Activated T-helper 1 cell treated with anti-CD3 and anti-CD28 coated beads, Interleukin-12 subunit alpha, Interleukin-12 subunit beta, Interleukin-2, Interleukin-4 antibody, amounts not matched to agents 30 ng/mL and 10 ng/mL and 1 ng/mL, durations not matched to agents 14 hours and 24 hours and 36 hours (primary cell): ENCODE data around the gene HCFC1R1. TPM values are rescaled to one million over a fixed set of nuclear protein-coding genes. Genes with fewer than 3 reads are reported as not detected.
A peak's percentile ranks its signal among the peaks of the same experiment; 100 is the strongest.

Experiments
- DNase-seq: peaks from one replicate; pipeline ENCODE4 v3.0.0; 2021; ENCODE audit warnings: low spot score
- H3K27ac Mint-ChIP-seq: one replicate; pipeline ENCODE4 v1.8.0; 2021; ENCODE audit warnings: mild to moderate bottlenecking, mixed read lengths
- H3K27me3 Mint-ChIP-seq: one replicate; pipeline ENCODE4 v1.8.0; 2022; ENCODE audit warnings: mild to moderate bottlenecking, moderate library complexity, mixed read lengths; ENCODE audit not compliant: insufficient read depth
- H3K36me3 Mint-ChIP-seq: one replicate; pipeline ENCODE4 v1.8.0; 2021; ENCODE audit warnings: low read depth, mixed read lengths
- H3K4me1 Mint-ChIP-seq: one replicate; pipeline ENCODE4 v1.8.0; 2021; ENCODE audit warnings: low read depth, mixed read lengths
- H3K4me3 Mint-ChIP-seq: one replicate; pipeline ENCODE4 v1.8.0; 2021; ENCODE audit warnings: mild to moderate bottlenecking, moderate library complexity, mixed read lengths
- H3K9me3 Mint-ChIP-seq: one replicate; pipeline ENCODE4 v1.8.0; 2021; ENCODE audit warnings: mixed read lengths
- intact Hi-C: fragments of 100-400 bp; cut with micrococcal nuclease; formaldehyde crosslinking; loops from one replicate; pipeline ENCODE4 v1.15.1; 2024
- total RNA-seq: library from RNA; stranded (reverse); gene quantifications from 2 replicates; pipeline ENCODE4 v1.2.3, GENCODE V29; 2022

The HCFC1R1 gene
- total RNA-seq, 1 donor from 2014 or later, result 30.0 TPM

DNA sequence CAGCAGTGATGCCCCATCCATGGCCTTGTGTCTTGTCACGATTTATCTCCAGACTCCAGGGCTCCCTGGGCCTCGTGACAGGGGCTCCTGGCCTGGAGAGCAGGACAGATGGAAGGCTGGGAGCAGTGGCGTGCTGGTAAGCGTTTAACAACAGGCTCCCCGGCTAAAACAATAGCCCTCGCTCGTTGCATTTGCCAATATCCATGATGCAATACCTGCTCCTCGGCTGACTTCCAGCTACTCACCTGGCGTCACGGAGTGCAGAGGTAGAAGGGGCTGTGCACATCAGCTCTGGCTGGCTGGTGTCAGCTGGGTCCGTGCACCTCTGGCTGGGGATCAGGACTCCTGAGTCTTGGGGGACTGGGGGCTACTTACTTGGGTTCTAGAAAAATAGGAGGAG lies 14.5 kb upstream of the HCFC1R1 start:
- Mint-ChIP-seq H3K9me3 (no peaks in the 10 kb centered on the region), H3K27ac (no peak overlapping the region), H3K4me1 (peaks cover 6% of the 10 kb centered on the region), H3K27me3 (peaks cover 65% of the 10 kb centered on the region), H3K4me3 (no peak overlapping the region), H3K36me3 (peaks cover 2% of the 10 kb centered on the region)
- intact Hi-C loops, result no loop called here
- no peak for DNase-seq

DNA sequence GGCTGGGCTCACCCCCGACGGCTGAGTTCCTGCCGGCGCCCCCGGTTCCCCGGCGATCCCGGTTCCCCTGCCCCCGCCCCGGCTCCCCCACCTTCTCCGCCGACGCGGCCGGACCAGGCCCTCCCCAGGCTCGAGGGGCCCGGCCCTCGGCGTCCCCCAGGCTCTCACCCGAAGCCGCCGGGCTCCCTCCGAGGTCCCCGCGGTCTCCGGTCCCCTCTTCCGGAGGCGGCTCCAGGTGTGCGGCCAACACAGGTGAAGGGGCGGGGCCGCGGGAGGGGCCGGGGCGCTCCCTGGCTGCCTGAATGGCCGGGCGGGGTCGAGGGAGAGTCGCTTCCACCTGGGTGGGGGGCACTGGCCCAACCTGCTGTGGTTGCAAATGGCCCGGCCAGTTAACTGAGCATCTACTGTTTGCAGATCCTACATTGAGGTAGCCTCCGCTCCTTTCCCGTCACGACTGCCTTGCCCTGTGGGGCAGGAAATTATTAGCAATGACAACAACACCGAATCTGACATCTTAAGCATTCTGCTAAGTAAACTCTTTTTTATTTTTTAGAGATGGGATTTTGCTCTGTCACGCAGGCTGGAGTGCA lies 13.1 kb upstream of the HCFC1R1 start, which contains the start of gene BICDL2:
Gene BICDL2 (minus strand): TSS at position 219 of the 590 bp plus-strand sequence. CDS start 1,448 bp downstream, outside the sequence.
- no peaks in the 10 kb centered on the region for H3K9me3 Mint-ChIP-seq
- no peak for DNase-seq
- H3K4me1 Mint-ChIP-seq, result peaks cover 16% of the 10 kb centered on the region
- no peak within 1 kb of the TSS for H3K4me3 Mint-ChIP-seq
- H3K27ac Mint-ChIP-seq, result no peak within 1 kb of the TSS
- intact Hi-C loops, result no loop called here
- peaks cover 2% of the 10 kb centered on the region for H3K36me3 Mint-ChIP-seq
- H3K27me3 Mint-ChIP-seq, result peaks cover 77% of the 10 kb centered on the region

DNA sequence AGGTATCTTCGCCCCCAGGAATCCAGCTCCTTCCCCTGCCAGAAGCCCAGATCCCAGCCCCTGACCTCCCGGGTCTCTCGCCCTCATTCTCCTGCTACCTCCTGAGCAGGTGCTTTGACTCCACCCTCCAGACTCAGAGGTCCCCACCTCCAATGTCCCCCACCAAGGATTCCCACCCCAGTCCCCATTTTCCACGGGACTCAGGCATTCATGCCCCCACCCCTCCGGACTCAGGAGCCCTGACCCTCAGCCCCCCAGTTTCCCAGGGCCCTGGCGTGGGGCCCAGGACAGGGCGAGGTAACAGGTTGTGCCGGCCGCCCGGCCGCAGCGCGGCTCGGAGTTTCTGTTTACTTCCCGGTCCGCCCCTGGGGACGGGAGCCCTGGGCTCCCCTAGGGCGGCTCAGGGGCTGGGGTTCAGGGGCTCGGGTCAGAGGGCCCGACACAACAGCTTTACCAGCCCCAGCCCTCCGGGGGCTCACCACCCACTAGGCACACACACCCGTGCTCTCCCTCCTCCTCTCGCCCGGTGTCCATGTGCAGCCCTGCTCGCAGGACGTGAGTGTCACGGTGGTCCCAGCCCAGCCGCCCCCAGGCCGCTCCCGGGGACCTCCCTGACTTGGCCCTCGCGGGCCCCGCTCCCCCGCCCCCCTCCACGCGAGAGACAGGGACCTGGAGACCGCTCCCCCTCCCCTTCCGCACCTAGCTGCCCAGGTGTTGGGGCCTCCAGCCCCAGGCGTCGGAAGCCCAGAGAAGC lies 12.4 kb upstream of the HCFC1R1 start:
- DNase-seq, result no peak
- Mint-ChIP-seq H3K9me3 (no peaks in the 10 kb centered on the region), H3K27me3 (peaks cover 80% of the 10 kb centered on the region), H3K4me3 (no peak overlapping the region), H3K36me3 (peaks cover 3% of the 10 kb centered on the region), H3K4me1 (peaks cover 16% of the 10 kb centered on the region), H3K27ac (no peak overlapping the region)
- intact Hi-C loops, result no loop called here

DNA sequence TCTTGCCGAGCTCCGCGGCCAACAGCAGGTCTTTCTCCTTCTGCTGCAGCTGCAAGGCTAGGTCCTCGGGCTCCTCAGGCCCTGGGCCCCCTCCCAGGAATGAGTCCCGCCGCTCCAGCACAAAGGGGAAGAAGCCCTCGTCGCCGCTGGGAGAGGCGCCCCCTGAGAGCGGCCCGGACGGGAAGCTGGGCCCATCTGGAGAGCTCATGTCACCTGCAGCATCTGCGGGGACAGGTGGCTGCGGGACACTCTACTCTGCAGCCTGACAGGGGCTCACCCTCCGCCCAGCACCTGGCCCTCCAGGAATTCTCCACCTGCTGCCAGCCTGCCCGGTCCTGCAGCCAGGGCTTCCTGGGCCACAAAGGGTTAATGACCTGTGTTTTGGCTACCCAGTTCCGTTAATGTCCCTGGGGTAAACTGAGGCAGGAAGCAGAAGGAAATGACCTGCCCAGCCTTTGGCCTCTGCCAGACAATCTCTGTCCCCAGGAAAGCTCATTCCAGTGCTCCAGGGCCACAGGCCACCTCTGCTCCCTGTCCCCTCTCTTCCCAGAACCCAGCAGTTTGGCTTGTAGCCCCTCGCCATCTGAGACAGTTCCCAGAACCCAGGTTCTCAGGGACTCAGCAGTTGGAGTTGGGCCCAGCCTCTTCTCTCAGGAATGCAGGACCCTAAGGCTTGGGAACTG lies 11.7 kb upstream of the HCFC1R1 start:
- Mint-ChIP-seq H3K27me3 (peaks cover 79% of the 10 kb centered on the region), H3K4me1 (peaks cover 16% of the 10 kb centered on the region), H3K36me3 (peaks cover 3% of the 10 kb centered on the region), H3K4me3 (no peak overlapping the region), H3K9me3 (no peaks in the 10 kb centered on the region), H3K27ac (peak overlapping the region; percentile 31)
- DNase-seq, result no peak
- intact Hi-C loops, result no loop called here

DNA sequence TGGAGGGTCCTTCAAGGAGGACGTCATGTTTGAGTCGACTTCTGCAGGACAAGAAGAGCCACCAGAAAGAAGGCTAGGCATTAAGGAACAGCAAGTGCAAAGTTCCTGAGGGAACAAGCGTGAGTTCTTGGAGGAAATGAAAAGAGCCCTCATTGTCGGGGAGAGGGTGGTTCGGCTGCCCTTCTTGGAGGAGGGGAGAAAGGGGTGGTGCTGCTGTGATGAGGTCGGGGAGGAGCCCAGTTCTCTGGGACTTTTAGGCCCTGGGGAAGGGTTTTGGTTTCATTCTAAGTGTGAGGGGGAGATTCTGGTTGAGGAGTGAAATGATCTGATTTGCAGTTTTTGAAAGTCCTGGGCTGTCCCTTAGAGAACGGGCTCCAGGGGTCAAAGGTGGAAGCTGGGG lies 8.9 kb upstream of the HCFC1R1 start:
- intact Hi-C loops, result no loop called here
- H3K9me3 Mint-ChIP-seq, result no peaks in the 10 kb centered on the region
- no peak overlapping the region for H3K27ac Mint-ChIP-seq
- no peak overlapping the region for H3K4me3 Mint-ChIP-seq
- H3K36me3 Mint-ChIP-seq, result peaks cover 3% of the 10 kb centered on the region
- peaks cover 30% of the 10 kb centered on the region for H3K4me1 Mint-ChIP-seq
- no peak for DNase-seq
- peaks cover 58% of the 10 kb centered on the region for H3K27me3 Mint-ChIP-seq

DNA sequence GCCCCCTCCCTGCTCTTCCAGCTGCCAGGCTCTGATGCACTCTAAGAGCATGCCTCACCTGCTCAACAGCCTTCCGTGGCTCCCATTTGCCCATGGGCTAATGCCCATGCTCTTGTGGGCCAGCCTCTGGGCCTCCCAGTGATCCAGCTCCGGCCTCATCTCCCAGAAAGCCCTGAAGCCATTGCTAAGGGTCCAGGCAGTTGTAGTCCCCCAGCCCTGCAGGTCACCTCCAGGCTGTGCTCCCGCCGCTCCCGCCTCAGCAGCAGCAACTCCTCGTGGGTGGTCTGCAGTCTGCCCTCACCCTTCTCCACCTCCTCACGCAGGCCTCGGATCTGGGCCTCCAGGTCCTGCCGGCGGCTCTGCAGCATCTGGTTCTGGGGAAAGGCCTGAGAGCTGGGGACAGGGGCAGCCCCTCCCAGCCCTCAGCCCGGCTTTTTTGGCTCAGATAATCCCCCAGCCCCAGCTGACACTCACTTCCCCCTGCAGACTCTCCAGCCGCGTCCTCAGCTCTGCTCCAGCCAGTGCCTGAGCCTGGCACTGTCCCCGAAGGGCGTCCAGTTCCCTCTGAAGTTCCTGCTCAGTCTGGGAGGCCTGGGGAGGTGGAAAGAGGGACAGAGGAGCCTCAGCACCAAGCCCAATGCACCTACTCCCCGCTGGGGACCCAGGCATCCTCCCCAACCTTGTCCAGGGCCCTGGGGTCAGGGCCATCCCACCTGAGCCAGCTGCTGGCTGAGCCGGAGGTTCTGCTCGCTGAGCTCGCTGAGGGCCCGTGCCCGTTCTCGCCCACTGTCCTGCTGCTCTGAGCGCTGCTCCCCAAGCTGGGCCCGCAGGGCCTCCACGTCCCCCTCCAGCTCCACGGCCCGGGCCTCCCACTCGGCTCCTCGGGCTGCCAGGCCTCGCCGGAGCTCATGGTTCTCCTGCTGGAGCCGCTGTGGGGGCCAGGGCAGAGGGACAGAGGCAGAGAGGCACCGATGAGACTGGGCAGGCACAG lies 6.8 kb upstream of the HCFC1R1 start:
- intact Hi-C loops, result loop anchor here (1.0 kb wide), 2 partner anchors 15 to 136 kb away; no protein-coding TSS in a partner anchor

DNA sequence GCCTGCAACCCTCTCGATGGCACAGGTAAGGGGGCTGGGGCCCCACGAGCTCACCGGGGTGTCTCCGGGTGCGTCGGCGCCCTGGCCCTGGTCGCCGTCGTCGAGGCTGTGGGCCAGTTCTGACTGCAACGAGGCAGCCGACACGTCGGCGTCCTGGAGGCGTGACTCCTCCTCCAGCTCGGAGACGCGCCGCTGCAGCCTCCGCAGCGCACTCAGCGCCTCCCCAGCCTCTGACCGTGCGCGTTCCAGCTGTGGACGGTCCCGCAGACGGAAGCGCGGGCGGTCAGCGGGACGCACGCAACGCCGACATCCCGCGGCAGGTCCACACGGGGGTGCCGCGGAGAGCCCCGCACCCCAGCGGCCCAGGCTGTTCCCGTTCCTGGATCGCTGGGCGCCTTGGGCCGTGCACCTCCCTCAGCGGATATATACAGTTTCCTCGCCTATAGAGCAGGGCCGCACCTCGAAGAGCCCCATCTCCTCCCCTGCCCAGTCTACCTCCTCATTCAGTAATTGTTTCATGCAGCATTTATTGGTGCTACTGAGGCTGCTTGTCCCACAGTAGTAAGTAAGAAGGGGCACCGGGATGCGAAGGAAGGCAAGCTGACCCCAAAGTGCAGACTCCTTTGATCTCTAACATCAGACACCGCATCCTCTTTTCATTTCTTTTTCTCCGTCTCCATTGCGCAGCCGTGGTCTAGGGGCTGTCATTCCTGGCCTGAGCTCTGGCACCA lies 5.9 kb upstream of the HCFC1R1 start:
- Mint-ChIP-seq H3K27me3 (peaks cover 35% of the 10 kb centered on the region), H3K9me3 (no peaks in the 10 kb centered on the region), H3K4me1 (peaks cover 30% of the 10 kb centered on the region), H3K36me3 (peaks cover 16% of the 10 kb centered on the region), H3K4me3 (peak overlapping the region; percentile 60), H3K27ac (peak overlapping the region; percentile 61)
- intact Hi-C loops, result no loop called here
- no peak for DNase-seq

More for the DNA sequence above, 6.8 kb upstream of the HCFC1R1 start:
- no peaks in the 10 kb centered on the region for H3K9me3 Mint-ChIP-seq
- peak overlapping the region; percentile 61 for H3K27ac Mint-ChIP-seq
- no peak for DNase-seq
- H3K4me3 Mint-ChIP-seq, result peak overlapping the region; percentile 60
- peaks cover 30% of the 10 kb centered on the region for H3K4me1 Mint-ChIP-seq
- H3K36me3 Mint-ChIP-seq, result peaks cover 15% of the 10 kb centered on the region
- H3K27me3 Mint-ChIP-seq, result peaks cover 44% of the 10 kb centered on the region

DNA sequence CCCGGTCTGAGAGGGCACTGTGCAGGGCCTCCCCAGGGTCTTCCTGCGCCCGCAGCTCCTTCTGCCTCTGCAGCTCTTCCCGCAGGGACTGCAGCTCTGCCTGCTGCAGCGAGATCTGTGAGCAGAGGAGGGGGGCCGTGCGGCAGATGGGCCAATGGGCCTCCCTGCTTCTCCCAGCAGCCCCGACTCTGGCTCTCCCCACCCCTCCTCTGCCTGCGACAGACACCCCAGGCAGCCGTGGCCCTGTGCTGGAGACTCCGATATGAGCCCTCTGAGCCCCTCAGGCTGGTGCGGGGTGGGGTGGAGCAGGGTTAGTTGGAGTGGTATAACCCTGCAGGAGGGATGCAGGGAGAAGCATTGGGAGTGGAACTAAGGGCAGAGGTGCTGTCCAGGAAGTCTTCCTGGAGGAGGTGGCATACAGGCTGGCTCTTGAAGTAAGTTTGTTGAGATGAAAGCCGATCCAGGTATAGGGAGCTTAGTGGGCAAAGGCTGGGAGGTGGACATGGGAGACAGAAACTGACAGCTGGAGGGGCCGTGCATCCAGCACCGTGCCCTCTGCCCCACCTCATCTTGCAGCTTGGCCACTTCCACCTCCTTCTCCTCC lies 5.1 kb upstream of the HCFC1R1 start:
- Mint-ChIP-seq H3K4me1 (peaks cover 35% of the 10 kb centered on the region), H3K4me3 (peak overlapping the region; percentile 61), H3K36me3 (peaks cover 17% of the 10 kb centered on the region), H3K27ac (no peak overlapping the region), H3K9me3 (no peaks in the 10 kb centered on the region), H3K27me3 (peaks cover 27% of the 10 kb centered on the region)
- DNase-seq, result no peak
- intact Hi-C loops, result loop anchor here (1.0 kb wide), 2 partner anchors 9 to 26 kb away; partner anchors contain the start of gene TNFRSF12A

DNA sequence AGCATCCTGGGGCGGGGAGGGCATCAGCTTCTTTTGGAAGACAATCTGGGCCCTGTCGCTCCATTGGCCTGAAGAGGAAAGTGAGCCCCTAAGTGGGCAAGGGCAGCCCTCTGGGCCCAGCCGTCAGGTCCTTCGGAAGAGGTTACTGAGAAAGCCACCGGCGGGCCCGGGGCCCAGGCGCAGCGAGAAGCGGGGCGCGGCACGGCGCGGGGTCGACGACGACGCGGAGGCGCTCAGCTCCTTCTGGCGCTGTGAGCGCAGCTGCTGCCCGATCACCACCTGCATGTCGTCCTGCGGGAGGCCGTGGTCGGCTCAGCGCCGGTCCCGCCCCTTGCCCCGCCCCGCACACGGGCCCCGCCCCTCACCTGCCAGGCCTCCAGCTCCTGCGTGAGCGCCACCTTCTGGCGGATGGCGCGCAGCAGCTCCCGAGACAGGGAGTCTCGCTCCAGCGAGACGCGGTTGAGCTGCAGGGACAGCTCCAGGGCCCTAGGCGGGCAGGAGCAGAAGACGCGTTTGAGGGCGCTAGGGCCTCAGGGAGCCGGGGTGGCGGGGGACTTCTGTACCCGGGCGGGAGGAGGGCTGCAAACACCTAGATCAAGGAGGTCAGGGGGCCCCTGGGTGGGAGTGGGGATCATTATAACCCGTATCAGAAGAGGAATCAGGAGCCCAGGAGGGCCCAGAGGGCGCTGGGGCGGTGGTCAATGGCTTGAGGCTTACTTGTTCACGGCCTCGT lies 4.4 kb upstream of the HCFC1R1 start:
- peaks cover 20% of the 10 kb centered on the region for H3K27me3 Mint-ChIP-seq
- no peak overlapping the region for H3K27ac Mint-ChIP-seq
- H3K4me1 Mint-ChIP-seq, result peaks cover 33% of the 10 kb centered on the region
- intact Hi-C loops, result loop anchor here (1.0 kb wide), 2 partner anchors 8 to 25 kb away; partner anchors contain the start of gene TNFRSF12A
- peaks cover 17% of the 10 kb centered on the region for H3K36me3 Mint-ChIP-seq
- H3K9me3 Mint-ChIP-seq, result no peaks in the 10 kb centered on the region
- H3K4me3 Mint-ChIP-seq, result peak overlapping the region; percentile 57
- peak; percentile 79 for DNase-seq

DNA sequence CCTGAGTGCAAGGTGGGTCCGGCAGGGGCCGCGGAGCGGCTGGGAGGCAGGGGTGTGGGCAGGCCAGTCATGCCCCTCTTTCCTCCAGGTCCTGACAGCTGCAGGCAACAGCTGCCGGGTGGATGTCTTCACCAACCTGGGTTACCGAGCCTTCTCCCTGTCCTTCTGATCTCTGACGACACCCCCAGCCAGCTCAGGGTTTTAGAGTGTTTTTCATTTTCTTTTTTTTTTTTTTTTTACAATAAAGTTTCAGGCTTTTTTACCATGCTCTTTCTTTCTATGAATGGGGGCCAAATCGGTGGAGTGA lies 3.7 kb upstream of the HCFC1R1 start:
- peaks cover 13% of the 10 kb centered on the region for H3K27me3 Mint-ChIP-seq
- no peak for DNase-seq
- H3K4me3 Mint-ChIP-seq, result no peak overlapping the region
- H3K4me1 Mint-ChIP-seq, result peaks cover 35% of the 10 kb centered on the region
- H3K9me3 Mint-ChIP-seq, result no peaks in the 10 kb centered on the region
- H3K36me3 Mint-ChIP-seq, result peaks cover 17% of the 10 kb centered on the region
- H3K27ac Mint-ChIP-seq, result no peak overlapping the region
- intact Hi-C loops, result no loop called here
